CD4-positive, alpha-beta memory T cell (primary cell): ENCODE results near the gene CEP72. TPM values are rescaled to one million over a fixed set of nuclear protein-coding genes. Genes with fewer than 3 reads are reported as not detected.
"Not testable (repeated sequence)": the region's sequence is repeated elsewhere in the genome, so short reads cannot be mapped to it uniquely, and the experiment has no call there.

Source experiments
- CTCF ChIA-PET: fragments of 350-600 bp; sonication (Branson Sonifier 250); formaldehyde crosslinking; loops from one replicate; lab custom pipeline; 2021; ENCODE audit warnings: inconsistent platforms; ENCODE audit not compliant: partially characterized antibody; lab: Charles Lee
- POLR2A ChIA-PET: fragments of 350-600 bp; sonication (Branson Sonifier 250); formaldehyde crosslinking; loops from one replicate; lab custom pipeline; 2021; ENCODE audit not compliant: partially characterized antibody; lab: Charles Lee
- DNase-seq, 5 donors: peaks; one replicate each; pipeline versions ENCODE4 v3.0.0 to v3.0.0-alpha.2; 2020 to 2022; ENCODE audit warnings: mixed read lengths in 1 of 5
- H3K27ac ChIP-seq: one replicate; pipeline ENCODE4 v1.7.0; 2013; ENCODE audit warnings: low read depth, low read length
- H3K27me3 ChIP-seq: 2 replicates; pipeline ENCODE4 v1.7.0; 2013; ENCODE audit warnings: mild to moderate bottlenecking, low read length, moderate library complexity; ENCODE audit not compliant: insufficient read depth
- H3K36me3 ChIP-seq: 2 replicates; pipeline ENCODE4 v1.7.0; 2013; ENCODE audit warnings: mild to moderate bottlenecking, low read length, moderate library complexity; ENCODE audit not compliant: insufficient read depth
- H3K4me1 ChIP-seq: 2 replicates; pipeline ENCODE4 v1.7.0; 2013; ENCODE audit warnings: mild to moderate bottlenecking, low read length, moderate library complexity; ENCODE audit not compliant: insufficient read depth
- H3K4me3 ChIP-seq, 2 donors: one replicate each; pipeline ENCODE4 v1.7.0; 2013; ENCODE audit warnings: low read length in 2 of 2, mild to moderate bottlenecking in 1 of 2
- H3K9me3 ChIP-seq, 2 donors: one replicate each; pipeline ENCODE4 v1.7.0; 2013; ENCODE audit warnings: low read length in 2 of 2, control low read depth in 1 of 2; ENCODE audit not compliant: control insufficient read depth in 1 of 2
- H3K27ac Mint-ChIP-seq, 7 donors: one replicate each; pipeline ENCODE4 v1.8.0; 2020 to 2021; ENCODE audit warnings: mixed read lengths in 7 of 7, mild to moderate bottlenecking in 6 of 7, inconsistent platforms in 3 of 7, moderate library complexity in 3 of 7
- H3K27me3 Mint-ChIP-seq, 2 donors: one replicate each; pipeline ENCODE4 v1.8.0; 2020 to 2021; ENCODE audit warnings: mixed read lengths in 2 of 2
- H3K36me3 Mint-ChIP-seq, 2 donors: one replicate each; pipeline ENCODE4 v1.8.0; 2020 to 2021; ENCODE audit warnings: mixed read lengths in 2 of 2, inconsistent platforms in 1 of 2, mild to moderate bottlenecking in 1 of 2
- H3K4me1 Mint-ChIP-seq, 4 donors: one replicate each; pipeline ENCODE4 v1.8.0; 2020 to 2021; ENCODE audit warnings: mixed read lengths in 4 of 4, mild to moderate bottlenecking in 1 of 4
- H3K4me3 Mint-ChIP-seq, 8 donors: one replicate each; pipeline ENCODE4 v1.8.0; 2020 to 2021; ENCODE audit warnings: mixed read lengths in 8 of 8, mild to moderate bottlenecking in 7 of 8, moderate library complexity in 6 of 8, inconsistent platforms in 3 of 8
- H3K9me3 Mint-ChIP-seq, 8 donors: one replicate each; pipeline ENCODE4 v1.8.0; 2020 to 2021; ENCODE audit warnings: mixed read lengths in 8 of 8, mild to moderate bottlenecking in 5 of 8, inconsistent platforms in 3 of 8, moderate library complexity in 1 of 8
- intact Hi-C: fragments of 100-400 bp; cut with micrococcal nuclease; formaldehyde crosslinking; loops from one replicate; pipeline ENCODE4 v1.15.1; 2023
- polyA plus RNA-seq, 2 donors: library from polyadenylated mRNA; unstranded; fragments of 300-500 nt; fragmentation: Illumina TruSeq; gene quantifications; one replicate each; pipeline ENCODE4 v1.2.3, GENCODE V29; 2021
- total RNA-seq, 2 experiments: library from RNA; stranded (reverse); gene quantifications; one replicate each; pipeline ENCODE4 v1.2.3, GENCODE V29; 2021

CEP72 gene
- total and polyA plus RNA-seq, 4 experiments from 2014 or later = 2.5 to 28.0 (median 16.2) TPM

DNA sequence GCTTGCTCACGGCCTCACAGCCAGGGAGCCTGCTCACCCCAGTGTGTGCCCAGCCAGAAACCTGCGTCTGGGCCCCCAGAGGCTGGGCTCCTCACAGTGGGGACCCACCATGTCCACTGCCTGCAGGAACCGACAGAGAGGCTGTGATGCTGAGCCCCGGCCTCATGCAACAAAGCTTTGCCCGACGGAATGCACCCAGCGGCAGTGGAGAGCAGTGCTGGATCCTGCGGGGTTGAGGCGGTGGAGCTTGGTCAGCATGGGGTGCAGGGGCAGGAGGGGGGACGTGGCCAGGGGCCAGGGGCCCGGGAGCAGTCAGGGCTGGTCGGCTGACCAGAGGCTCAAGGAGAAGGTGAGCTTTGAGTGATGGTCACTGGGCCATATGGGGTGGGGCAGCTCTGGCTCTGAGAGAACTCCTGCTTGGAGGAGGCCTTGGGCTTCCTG is 7.7 kb upstream of the CEP72 start:
- DNase-seq = no peak
- no peak overlapping the region for H3K27ac Mint-ChIP-seq
- POLR2A ChIA-PET = no interaction called here
- Histone ChIP-seq H3K9me3 (no peaks in the 10 kb centered on the region), H3K4me3 (no peak overlapping the region), H3K4me1 (no peaks in the 10 kb centered on the region), H3K27me3 (no peaks in the 10 kb centered on the region), H3K36me3 (no peaks in the 10 kb centered on the region), H3K27ac (no peak overlapping the region)
- H3K4me1 Mint-ChIP-seq = peaks cover 2 to 5% (median 4%) of the 10 kb centered on the region in 4 donors
- H3K36me3 Mint-ChIP-seq = no peaks in the 10 kb centered on the region
- CTCF ChIA-PET = no interaction called here
- H3K27me3 Mint-ChIP-seq = peaks cover 14 to 20% of the 10 kb centered on the region in 2 donors
- H3K9me3 Mint-ChIP-seq = no peaks in the 10 kb centered on the region
- intact Hi-C loops = no loop called here
- no peak overlapping the region for H3K4me3 Mint-ChIP-seq

DNA sequence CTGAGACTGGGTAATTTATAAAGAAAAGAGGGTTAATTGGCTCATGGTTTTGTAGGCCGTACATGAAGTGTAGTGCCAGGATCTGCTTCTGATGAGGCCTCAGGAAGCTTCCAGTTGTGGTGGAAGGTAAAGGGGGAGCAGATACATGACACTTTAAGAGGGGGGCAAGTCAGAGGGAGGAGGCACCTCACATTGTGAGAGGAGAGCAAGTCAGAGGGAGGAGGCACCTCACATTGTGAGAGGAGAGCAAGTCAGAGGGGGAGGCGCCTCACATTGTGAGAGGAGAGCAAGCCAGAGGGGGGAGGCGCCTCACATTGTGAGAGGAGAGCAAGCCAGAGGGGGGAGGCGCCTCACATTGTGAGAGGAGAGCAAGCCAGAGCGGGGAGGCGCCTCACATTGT is 7.0 kb upstream of the CEP72 start:
- H3K27me3 ChIP-seq, H3K36me3 ChIP-seq, CTCF ChIA-PET, POLR2A ChIA-PET, H3K27ac ChIP-seq, H3K4me1 ChIP-seq, H3K4me3 ChIP-seq, DNase-seq, H3K27ac Mint-ChIP-seq, H3K4me1 Mint-ChIP-seq, H3K9me3 Mint-ChIP-seq, H3K4me3 Mint-ChIP-seq, H3K9me3 ChIP-seq, intact Hi-C loops, H3K36me3 Mint-ChIP-seq: not testable (repeated sequence)
- peaks cover 14 to 20% of the 10 kb centered on the region in 2 donors for H3K27me3 Mint-ChIP-seq

DNA sequence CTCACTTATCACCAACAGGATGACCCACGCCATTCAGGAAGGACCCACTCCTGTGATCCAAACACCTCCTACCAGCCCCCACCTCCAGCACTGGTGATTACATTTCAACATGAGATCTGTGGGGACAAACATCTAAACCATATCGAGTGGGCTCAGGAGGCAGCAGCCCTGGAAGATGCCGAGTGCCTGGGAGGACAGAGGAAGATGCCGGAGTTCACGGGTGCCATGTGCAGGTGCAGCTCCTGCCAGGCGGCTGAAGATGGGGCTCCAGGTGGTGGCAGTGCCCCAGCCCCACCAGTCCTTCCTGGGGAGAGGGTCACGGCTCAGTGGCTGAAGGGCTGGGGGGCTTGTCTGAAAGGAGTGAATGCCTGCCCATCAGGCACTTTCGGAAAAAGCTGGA is 6.1 kb upstream of the CEP72 start:
- no peak overlapping the region for H3K27ac ChIP-seq
- Mint-ChIP-seq H3K27ac (no peak overlapping the region), H3K27me3 (peaks cover 9 to 20% of the 10 kb centered on the region in 2 donors), H3K4me1 (peaks cover 5 to 13% (median 11%) of the 10 kb centered on the region in 4 donors), H3K4me3 (no peak overlapping the region), H3K36me3 (peaks cover 0 to 2% of the 10 kb centered on the region in 2 donors), H3K9me3 (no peaks in the 10 kb centered on the region)
- no peaks in the 10 kb centered on the region for H3K36me3 ChIP-seq
- H3K4me3 ChIP-seq = no peak overlapping the region
- DNase-seq = no peak
- ChIA-PET POLR2A (no interaction called here), CTCF (no interaction called here)
- H3K27me3 ChIP-seq = no peaks in the 10 kb centered on the region
- no peaks in the 10 kb centered on the region for H3K9me3 ChIP-seq
- H3K4me1 ChIP-seq = peaks cover under 1% of the 10 kb centered on the region
- intact Hi-C loops = no loop called here

DNA sequence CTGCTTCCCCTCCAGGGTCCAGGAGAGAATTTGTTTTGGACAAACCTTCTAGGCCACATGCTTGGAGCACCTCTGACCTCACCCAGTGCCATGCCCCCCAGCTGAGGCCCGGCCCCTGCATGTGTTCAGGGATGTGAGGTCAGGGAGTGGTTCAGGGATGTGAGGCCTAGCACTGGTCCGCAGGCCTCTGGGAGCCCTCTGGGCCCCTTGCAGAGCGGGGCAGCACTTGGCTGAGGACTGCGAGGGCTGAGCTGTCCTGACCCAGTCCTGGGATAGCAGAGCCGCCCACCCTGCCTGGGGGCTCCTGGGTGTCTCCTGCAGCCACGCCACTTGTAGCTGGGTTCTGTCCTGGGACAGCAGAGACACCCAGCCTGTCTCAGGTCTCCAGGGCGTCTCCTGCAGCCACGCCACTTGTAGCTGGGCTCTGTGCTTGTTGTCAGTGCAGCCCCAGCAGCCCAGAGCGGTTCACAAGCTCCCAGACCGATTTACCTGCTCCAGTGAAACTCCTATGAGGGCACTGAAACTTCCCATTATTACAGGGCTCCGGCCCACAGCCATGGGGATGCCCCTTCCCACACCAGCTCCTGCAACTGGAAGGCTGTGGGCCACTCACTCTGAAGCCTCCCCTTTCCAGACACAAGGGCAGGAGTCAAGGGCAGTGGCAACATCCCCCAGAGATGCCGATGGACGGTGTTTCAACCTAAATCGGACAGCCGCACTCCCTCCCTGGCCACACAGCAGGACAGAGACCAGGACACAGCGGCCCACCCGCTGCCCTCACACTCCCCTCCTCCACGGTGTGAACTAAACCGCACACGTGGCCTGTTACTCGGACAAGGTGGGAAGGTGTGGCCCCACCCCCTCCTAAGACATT is 5.4 kb upstream of the CEP72 start:
- H3K27me3 ChIP-seq = no peaks in the 10 kb centered on the region
- CTCF ChIA-PET = no interaction called here

DNA sequence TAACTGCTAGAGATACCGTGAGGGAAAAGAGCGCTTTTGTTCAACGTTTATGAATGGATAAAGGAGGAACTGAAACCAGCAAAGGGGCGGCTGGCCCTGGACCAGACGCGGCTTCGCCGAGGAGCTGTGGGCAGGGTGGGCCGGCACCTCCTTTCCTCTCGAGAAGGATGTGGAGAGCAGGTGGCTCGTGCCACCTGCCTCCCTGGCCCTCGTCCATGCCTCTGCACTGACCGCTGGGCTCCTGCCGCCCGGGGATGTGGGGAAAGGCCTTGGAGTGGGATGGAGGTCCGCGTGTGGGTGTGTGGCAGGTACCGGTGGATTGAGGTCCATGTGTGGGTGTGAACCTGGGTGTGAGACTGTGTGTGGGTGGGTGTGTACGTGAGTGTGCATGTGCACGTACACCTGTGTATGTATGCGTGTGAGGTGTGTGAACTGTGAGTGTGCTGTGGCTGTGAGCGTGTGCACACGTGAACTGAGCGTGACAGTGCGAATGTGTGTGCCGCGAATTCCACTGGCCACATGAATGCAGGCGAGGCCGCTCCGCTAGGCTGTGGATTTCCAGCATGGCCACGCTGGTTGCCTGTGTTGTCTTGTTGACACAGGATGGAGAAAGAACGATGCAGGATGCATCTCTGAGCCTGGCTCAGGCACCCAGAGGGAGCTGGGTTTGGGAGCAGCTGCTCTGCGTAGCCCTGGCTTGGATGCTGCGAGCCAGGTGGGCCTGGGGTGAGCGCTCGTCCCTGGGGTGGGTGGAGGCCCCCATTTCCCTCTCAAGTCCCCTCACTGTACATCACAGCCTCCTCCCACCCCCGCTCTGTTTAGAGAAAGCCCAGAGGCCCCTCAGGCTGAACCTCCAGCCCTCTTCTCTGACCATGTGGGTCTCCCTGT is 4.4 kb upstream of the CEP72 start:
- ChIA-PET CTCF (no interaction called here), POLR2A (no interaction called here)
- H3K4me1 Mint-ChIP-seq = peaks cover 12 to 21% (median 17%) of the 10 kb centered on the region in 4 donors
- Histone ChIP-seq H3K27me3 (no peaks in the 10 kb centered on the region), H3K4me3 (no peak overlapping the region), H3K36me3 (no peaks in the 10 kb centered on the region), H3K9me3 (no peaks in the 10 kb centered on the region), H3K27ac (no peak overlapping the region), H3K4me1 (peaks cover 7% of the 10 kb centered on the region)
- H3K9me3 Mint-ChIP-seq = no peaks in the 10 kb centered on the region
- peaks cover 0 to 4% of the 10 kb centered on the region in 2 donors for H3K36me3 Mint-ChIP-seq
- H3K4me3 Mint-ChIP-seq = peak overlapping the region in 2 of 8 donors; percentile 23 to 55
- intact Hi-C loops = no loop called here
- H3K27ac Mint-ChIP-seq = peak overlapping the region in 1 of 7 donors; percentile 10
- DNase-seq = no peak
- peaks cover 9 to 20% of the 10 kb centered on the region in 2 donors for H3K27me3 Mint-ChIP-seq

More for the DNA sequence above, 5.4 kb upstream of the CEP72 start:
- Histone ChIP-seq H3K4me3 (no peak overlapping the region), H3K4me1 (peaks cover 6% of the 10 kb centered on the region), H3K9me3 (no peaks in the 10 kb centered on the region), H3K36me3 (no peaks in the 10 kb centered on the region), H3K27ac (no peak overlapping the region)
- H3K27me3 Mint-ChIP-seq = peaks cover 9 to 20% of the 10 kb centered on the region in 2 donors
- no peak for DNase-seq
- no peak overlapping the region for H3K4me3 Mint-ChIP-seq
- H3K27ac Mint-ChIP-seq = peak overlapping the region in 1 of 7 donors; percentile 29
- peaks cover 9 to 18% (median 14%) of the 10 kb centered on the region in 4 donors for H3K4me1 Mint-ChIP-seq
- peaks cover 0 to 3% of the 10 kb centered on the region in 2 donors for H3K36me3 Mint-ChIP-seq
- POLR2A ChIA-PET = no interaction called here
- intact Hi-C loops = no loop called here
- H3K9me3 Mint-ChIP-seq = no peaks in the 10 kb centered on the region

DNA sequence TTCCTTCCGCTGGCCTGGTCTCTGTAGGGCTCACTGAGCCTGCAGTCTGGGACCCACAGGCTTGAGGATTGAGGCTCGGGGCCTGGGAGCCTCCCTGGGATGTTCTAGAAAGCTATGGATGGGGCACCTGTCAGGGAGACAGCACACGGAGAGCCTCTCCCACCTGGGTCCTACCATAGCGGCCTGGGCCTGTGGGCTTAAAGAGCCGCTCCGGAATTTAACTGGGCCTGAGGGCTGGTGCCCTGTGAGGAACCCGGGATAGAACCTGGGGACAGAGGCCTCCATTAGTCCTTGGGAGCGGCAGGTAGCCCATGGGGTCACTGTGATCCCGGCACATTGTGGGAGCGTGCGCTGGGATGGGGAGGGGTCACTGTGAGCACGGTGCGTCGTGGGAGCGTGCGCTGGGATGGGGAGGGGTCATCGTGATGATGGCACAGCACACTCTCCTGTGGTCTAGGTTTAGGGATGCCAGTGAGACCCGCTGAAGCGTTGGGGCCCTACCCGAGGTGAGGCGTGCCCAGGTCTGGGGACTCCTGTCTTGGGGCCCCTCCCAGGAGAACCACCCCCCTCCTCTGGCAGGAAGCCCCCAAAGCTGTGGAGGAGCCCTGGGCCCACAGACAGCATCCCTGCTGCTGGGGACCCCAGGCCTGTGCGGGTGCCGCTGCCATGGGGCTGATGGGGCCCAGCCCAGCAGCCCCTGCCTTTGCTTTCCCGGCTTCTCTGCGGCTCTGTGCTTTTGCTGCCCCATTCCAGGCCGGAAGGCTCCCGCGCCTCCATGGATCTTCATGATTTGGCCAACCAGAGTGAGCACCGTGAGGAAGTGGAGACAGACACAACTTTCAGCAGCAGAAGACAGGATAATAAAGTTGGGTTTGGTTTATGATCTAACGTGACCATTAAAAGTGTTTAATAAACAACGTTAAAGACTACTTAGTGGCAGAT is 3.4 kb upstream of the CEP72 start:
- Mint-ChIP-seq H3K27ac (no peak overlapping the region), H3K36me3 (peaks cover 0 to 7% of the 10 kb centered on the region in 2 donors), H3K4me3 (no peak overlapping the region), H3K27me3 (peaks cover 8 to 19% of the 10 kb centered on the region in 2 donors), H3K9me3 (no peaks in the 10 kb centered on the region), H3K4me1 (peaks cover 15 to 27% (median 21%) of the 10 kb centered on the region in 4 donors)
- Histone ChIP-seq H3K9me3 (no peaks in the 10 kb centered on the region), H3K4me1 (peaks cover 17% of the 10 kb centered on the region), H3K4me3 (no peak overlapping the region), H3K36me3 (no peaks in the 10 kb centered on the region), H3K27ac (no peak overlapping the region), H3K27me3 (no peaks in the 10 kb centered on the region)
- intact Hi-C loops = no loop called here
- no peak for DNase-seq
- ChIA-PET CTCF (no interaction called here), POLR2A (no interaction called here)
